D721Med (cell line): ENCODE results near the gene FREY1.

Experiments
- DNase-seq: peaks from one replicate; pipeline ENCODE4 v3.0.0; 2011; ENCODE audit warnings: low spot score; ENCODE audit not compliant: insufficient read length
- FAIRE-seq: peaks from 2 replicates; lab custom pipeline; 2011; peaks lifted over from hg19 to GRCh38; lab: Jason Lieb, UNC
- TF ChIP-seq, protein P1 (sequence below): IDR thresholded peaks from 2 replicates; pipeline ENCODE4 v1.5.1; 2012; ENCODE audit warnings: mild to moderate bottlenecking, control low read depth; ENCODE audit not compliant: insufficient read depth; ENCODE audit errors: missing control alignments

Gene FREY1

GRCh38 chr11:45928535-45929215 is 21.6 kb upstream of the FREY1 start:
- FAIRE-seq (no peak), DNase-seq (peak; percentile 19)
- TF ChIP-seq, protein P1, sequence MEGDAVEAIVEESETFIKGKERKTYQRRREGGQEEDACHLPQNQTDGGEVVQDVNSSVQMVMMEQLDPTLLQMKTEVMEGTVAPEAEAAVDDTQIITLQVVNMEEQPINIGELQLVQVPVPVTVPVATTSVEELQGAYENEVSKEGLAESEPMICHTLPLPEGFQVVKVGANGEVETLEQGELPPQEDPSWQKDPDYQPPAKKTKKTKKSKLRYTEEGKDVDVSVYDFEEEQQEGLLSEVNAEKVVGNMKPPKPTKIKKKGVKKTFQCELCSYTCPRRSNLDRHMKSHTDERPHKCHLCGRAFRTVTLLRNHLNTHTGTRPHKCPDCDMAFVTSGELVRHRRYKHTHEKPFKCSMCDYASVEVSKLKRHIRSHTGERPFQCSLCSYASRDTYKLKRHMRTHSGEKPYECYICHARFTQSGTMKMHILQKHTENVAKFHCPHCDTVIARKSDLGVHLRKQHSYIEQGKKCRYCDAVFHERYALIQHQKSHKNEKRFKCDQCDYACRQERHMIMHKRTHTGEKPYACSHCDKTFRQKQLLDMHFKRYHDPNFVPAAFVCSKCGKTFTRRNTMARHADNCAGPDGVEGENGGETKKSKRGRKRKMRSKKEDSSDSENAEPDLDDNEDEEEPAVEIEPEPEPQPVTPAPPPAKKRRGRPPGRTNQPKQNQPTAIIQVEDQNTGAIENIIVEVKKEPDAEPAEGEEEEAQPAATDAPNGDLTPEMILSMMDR = no peak

- DNase-seq = peak; percentile 17
- FAIRE-seq = no peak
- TF ChIP-seq, protein P1 = no peak
Observed at GRCh38 chr11:45927684-45928413, 20.8 kb upstream of the FREY1 start.

DNA sequence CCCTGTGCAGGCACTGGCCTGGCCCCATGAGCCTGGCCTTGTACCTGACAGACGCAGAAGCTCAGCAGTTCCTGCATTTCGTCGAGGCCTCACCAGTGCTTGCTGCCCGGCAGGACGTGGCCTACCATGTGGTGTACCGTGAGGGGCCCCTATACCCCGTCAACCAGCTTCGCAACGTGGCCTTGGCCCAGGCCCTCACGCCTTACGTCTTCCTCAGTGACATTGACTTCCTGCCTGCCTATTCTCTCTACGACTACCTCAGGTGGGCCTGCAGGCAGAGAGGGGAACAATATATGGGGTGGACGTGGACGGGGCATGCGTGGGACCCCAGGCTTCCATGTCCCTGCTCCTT is 20.2 kb upstream of the FREY1 start:
- FAIRE-seq (no peak), DNase-seq (peak; percentile 13)
- TF ChIP-seq, protein P1 = no peak

- FAIRE-seq = no peak
- DNase-seq = peak; percentile 9
- TF ChIP-seq, protein P1 = no peak
Observed at GRCh38 chr11:45926536-45927331, 19.7 kb upstream of the FREY1 start.

DNA sequence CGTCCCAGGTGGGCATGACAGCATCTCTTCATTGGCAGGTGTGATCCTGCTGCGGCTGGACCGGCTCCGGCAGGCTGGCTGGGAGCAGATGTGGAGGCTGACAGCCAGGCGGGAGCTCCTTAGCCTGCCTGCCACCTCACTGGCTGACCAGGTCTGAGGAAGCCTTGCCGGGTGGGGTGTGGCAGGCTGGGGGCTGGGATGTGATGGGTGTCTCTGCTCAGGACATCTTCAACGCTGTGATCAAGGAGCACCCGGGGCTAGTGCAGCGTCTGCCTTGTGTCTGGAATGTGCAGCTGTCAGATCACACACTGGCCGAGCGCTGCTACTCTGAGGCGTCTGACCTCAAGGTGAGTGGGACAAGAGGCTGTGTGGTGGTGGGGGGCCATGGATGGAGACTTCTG is 18.9 kb upstream of the FREY1 start:
- peak; percentile 21 for DNase-seq
- FAIRE-seq = no peak
- TF ChIP-seq, protein P1 = no peak

- FAIRE-seq = no peak
Observed at GRCh38 chr11:45925550-45925949, 18.5 kb upstream of the FREY1 start.

More at GRCh38 chr11:45925550-45925949, 18.5 kb upstream of the FREY1 start:
- TF ChIP-seq, protein P1 = no peak
- no peak for DNase-seq
